Skeletal muscle tissue (tissue), 4 donors: ENCODE measurements around the gene TAS2R30. TPM values are rescaled to one million over a fixed set of nuclear protein-coding genes. Genes with fewer than 3 reads are reported as not detected.
A peak's percentile ranks its signal among the peaks of the same experiment; 100 is the strongest.

ENCODE experiments used
- H3K27ac ChIP-seq: one replicate; pipeline ENCODE4 v1.7.0; 2013; ENCODE audit warnings: mild to moderate bottlenecking, low read depth, low read length, inconsistent platforms
- H3K27me3 ChIP-seq, 3 donors: one replicate each; pipeline ENCODE4 v1.7.0; 2013; ENCODE audit warnings: low read length in 3 of 3; ENCODE audit not compliant: control insufficient read depth in 3 of 3, insufficient read depth in 3 of 3
- H3K36me3 ChIP-seq, 3 donors: one replicate each; pipeline ENCODE4 v1.7.0; 2013; ENCODE audit warnings: low read length in 3 of 3; ENCODE audit not compliant: control insufficient read depth in 3 of 3, insufficient read depth in 3 of 3
- H3K4me1 ChIP-seq, 3 donors: one replicate each; pipeline ENCODE4 v1.7.0; 2013; ENCODE audit warnings: low read length in 3 of 3, mild to moderate bottlenecking in 3 of 3; ENCODE audit not compliant: control insufficient read depth in 3 of 3, insufficient read depth in 3 of 3
- H3K4me3 ChIP-seq, 3 donors: one replicate each; pipeline ENCODE4 v1.7.0; 2013; ENCODE audit warnings: low read length in 3 of 3
- H3K9ac ChIP-seq, 3 donors: one replicate each; pipeline ENCODE4 v1.7.0; 2013; ENCODE audit warnings: low read length in 3 of 3, mild to moderate bottlenecking in 3 of 3, moderate library complexity in 2 of 3, low read depth in 1 of 3
- H3K9me3 ChIP-seq, 3 donors: one replicate each; pipeline ENCODE4 v1.7.0; 2013; ENCODE audit warnings: low read length in 3 of 3; ENCODE audit not compliant: control insufficient read depth in 3 of 3
- total RNA-seq: library from RNA; depleted of rRNA; stranded (reverse); fragments of >200 nt; gene quantifications from one replicate; pipeline ENCODE4 v1.2.3, GENCODE V29; 2014
- donor health status: Osteomylitis.

TAS2R30 gene
- 12.5 TPM for total RNA-seq

GRCh38 chr12:11134305-11134704 lies at the start of gene TAS2R30:
TSS of gene TAS2R30 (minus strand) at chr12:11134644. CDS start at chr12:11134244, 400 bp downstream.
- Histone ChIP-seq H3K4me3 (no peak within 1 kb of the TSS), H3K9me3 (no peaks in the 10 kb centered on the region), H3K36me3 (no peaks in the 10 kb centered on the region), H3K27me3 (no peaks in the 10 kb centered on the region), H3K9ac (no peak within 1 kb of the TSS), H3K4me1 (peaks cover 4 to 12% (median 10%) of the 10 kb centered on the region in 3 donors), H3K27ac (no peak within 1 kb of the TSS)

GRCh38 chr12:11183011-11183410 lies 48.6 kb upstream of the TAS2R30 start:
- Histone ChIP-seq H3K27me3 (no peaks in the 10 kb centered on the region), H3K4me1 (no peaks in the 10 kb centered on the region), H3K36me3 (no peaks in the 10 kb centered on the region), H3K27ac (no peak overlapping the region), H3K9ac (no peak overlapping the region), H3K4me3 (no peak overlapping the region), H3K9me3 (no peaks in the 10 kb centered on the region)

GRCh38 chr12:11182529-11182928 lies 48.1 kb upstream of the TAS2R30 start:
- Histone ChIP-seq H3K4me3 (no peak overlapping the region), H3K9me3 (no peaks in the 10 kb centered on the region)

DNA sequence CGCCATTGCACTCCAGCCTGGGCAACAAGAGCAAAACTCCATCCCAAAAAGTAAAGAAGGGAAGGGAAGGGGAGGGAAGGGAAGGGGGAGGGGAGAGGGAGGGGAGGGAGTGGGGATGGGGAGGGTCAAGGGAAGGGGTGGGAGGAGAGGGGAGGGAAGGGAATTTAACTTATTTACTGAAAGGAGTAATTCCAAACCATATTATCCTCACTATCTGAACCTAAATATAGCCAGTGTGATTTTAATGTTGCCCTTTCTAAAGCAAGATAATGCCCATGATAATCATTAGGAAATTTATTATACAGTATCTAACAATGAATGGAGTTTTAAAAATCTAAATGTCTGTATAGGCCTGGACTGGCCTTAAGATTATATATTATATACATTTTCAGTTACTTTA lies 43.8 kb upstream of the TAS2R30 start:
- Histone ChIP-seq H3K4me3 (no peak overlapping the region), H3K9me3 (no peaks in the 10 kb centered on the region), H3K27me3 (no peaks in the 10 kb centered on the region), H3K36me3 (no peaks in the 10 kb centered on the region), H3K27ac (no peak overlapping the region), H3K4me1 (no peaks in the 10 kb centered on the region), H3K9ac (no peak overlapping the region)

More at GRCh38 chr12:11182529-11182928, 48.1 kb upstream of the TAS2R30 start:
- no peaks in the 10 kb centered on the region for H3K36me3 ChIP-seq
- no peak overlapping the region for H3K9ac ChIP-seq
- H3K27ac ChIP-seq = no peak overlapping the region
- no peaks in the 10 kb centered on the region for H3K4me1 ChIP-seq
- no peaks in the 10 kb centered on the region for H3K27me3 ChIP-seq

DNA sequence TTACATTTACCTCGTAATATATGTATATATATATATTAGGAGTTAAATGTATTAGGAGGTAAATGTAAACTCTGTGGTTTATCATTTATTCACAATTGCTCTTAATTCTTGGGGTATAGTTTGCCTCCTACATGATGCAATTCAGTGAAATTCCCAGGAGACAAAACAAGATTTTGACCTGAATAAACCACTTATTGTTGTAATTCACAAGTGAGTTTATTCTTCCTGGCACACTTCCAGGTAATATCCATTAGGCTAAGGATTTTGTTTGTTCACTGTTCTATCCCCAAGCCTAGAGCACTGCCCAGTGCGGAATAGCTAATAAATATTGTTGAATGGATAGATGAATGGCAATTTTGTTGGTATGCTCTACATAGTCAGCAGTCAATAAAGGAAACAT lies 39.6 kb upstream of the TAS2R30 start:
- H3K27me3 ChIP-seq = no peaks in the 10 kb centered on the region

GRCh38 chr12:11171969-11172675 lies 37.7 kb upstream of the TAS2R30 start:
- Histone ChIP-seq H3K4me3 (peak overlapping the region; percentile 72 to 96 (median 88)), H3K27me3 (no peaks in the 10 kb centered on the region), H3K36me3 (no peaks in the 10 kb centered on the region), H3K27ac (peak overlapping the region; percentile 89), H3K9me3 (no peaks in the 10 kb centered on the region), H3K4me1 (peaks cover 7 to 18% (median 13%) of the 10 kb centered on the region in 3 donors), H3K9ac (peak overlapping the region; percentile 75 to 92 (median 84))

More for the DNA sequence above, 39.6 kb upstream of the TAS2R30 start:
- no peaks in the 10 kb centered on the region for H3K9me3 ChIP-seq
- no peak overlapping the region for H3K27ac ChIP-seq
- H3K4me1 ChIP-seq = peaks cover 7 to 14% (median 11%) of the 10 kb centered on the region in 3 donors
- H3K4me3 ChIP-seq = no peak overlapping the region
- H3K9ac ChIP-seq = no peak overlapping the region
- H3K36me3 ChIP-seq = no peaks in the 10 kb centered on the region

- Histone ChIP-seq H3K36me3 (peaks cover 0 to under 1% (median 0%) of the 10 kb centered on the region in 3 donors), H3K9ac (peak within 1 kb of the TSS; percentile 84 to 96 (median 92)), H3K27me3 (no peaks in the 10 kb centered on the region), H3K9me3 (no peaks in the 10 kb centered on the region), H3K4me1 (peaks cover 7 to 18% (median 13%) of the 10 kb centered on the region in 3 donors), H3K27ac (peak within 1 kb of the TSS; percentile 89), H3K4me3 (peak within 1 kb of the TSS; percentile 72 to 96 (median 88))
Observed at GRCh38 chr12:11171145-11171968, 36.9 kb upstream of the TAS2R30 start, which contains the start of gene SMIM10L1. TSS of gene SMIM10L1 (plus strand) at chr12:11171194. CDS start at chr12:11171357, 163 bp downstream.

GRCh38 chr12:11170810-11171144 lies 36.3 kb upstream of the TAS2R30 start:
- Histone ChIP-seq H3K27ac (peak overlapping the region; percentile 89), H3K4me3 (peak overlapping the region; percentile 72 to 96 (median 88)), H3K4me1 (peaks cover 7 to 18% (median 16%) of the 10 kb centered on the region in 3 donors), H3K36me3 (peaks cover 0 to 6% (median 0%) of the 10 kb centered on the region in 3 donors), H3K9me3 (no peaks in the 10 kb centered on the region), H3K27me3 (no peaks in the 10 kb centered on the region), H3K9ac (peak overlapping the region; percentile 84 to 96 (median 92))

DNA sequence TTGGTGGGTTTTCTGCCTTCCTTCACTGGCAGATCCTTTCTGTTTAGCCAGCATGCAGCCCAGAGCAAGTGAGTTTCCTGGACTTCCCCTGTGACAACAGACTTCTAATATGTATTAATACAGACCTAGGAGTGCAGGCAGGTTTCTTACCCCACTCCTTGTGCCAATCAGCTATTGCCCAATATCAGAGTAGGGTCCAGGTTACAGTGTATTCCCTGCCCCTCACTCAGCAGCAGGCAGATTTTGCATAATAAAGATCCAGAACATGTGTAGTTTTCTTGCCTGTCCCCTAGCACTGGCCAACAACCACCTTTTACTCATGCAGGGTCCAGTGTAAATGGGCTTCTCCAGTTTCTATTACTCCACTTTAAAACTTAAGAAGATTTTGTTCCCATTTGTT lies 31.9 kb upstream of the TAS2R30 start:
- Histone ChIP-seq H3K9me3 (no peaks in the 10 kb centered on the region), H3K9ac (no peak overlapping the region), H3K36me3 (peaks cover 0 to 8% (median 0%) of the 10 kb centered on the region in 3 donors), H3K4me3 (no peak overlapping the region), H3K4me1 (peaks cover 7 to 18% (median 14%) of the 10 kb centered on the region in 3 donors), H3K27me3 (no peaks in the 10 kb centered on the region), H3K27ac (no peak overlapping the region)

DNA sequence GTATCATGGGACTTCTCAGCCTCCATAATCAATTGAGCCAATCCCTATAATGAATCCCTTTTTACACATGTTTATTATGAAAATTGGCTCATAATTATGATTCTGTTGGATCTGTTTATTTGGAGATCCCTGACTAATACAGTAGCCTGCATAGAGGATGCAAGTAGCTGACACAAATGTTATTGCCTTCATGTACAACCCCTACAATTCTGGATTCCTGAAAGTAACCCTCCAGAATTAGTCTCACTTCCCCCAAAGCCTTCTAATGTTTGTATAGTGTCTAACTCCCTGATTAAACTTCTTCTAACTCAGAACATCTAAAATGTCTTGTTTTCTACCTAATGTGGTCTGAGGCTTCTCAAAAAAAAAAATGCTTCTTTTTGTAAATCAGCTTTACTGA lies 29.9 kb upstream of the TAS2R30 start:
- no peak overlapping the region for H3K27ac ChIP-seq
- H3K27me3 ChIP-seq = no peaks in the 10 kb centered on the region
- peaks cover 5 to 12% (median 7%) of the 10 kb centered on the region in 3 donors for H3K4me1 ChIP-seq
- H3K4me3 ChIP-seq = no peak overlapping the region
- H3K9ac ChIP-seq = no peak overlapping the region
- H3K36me3 ChIP-seq = peaks cover 0 to 8% (median 4%) of the 10 kb centered on the region in 3 donors
- no peaks in the 10 kb centered on the region for H3K9me3 ChIP-seq
